Liver (tissue), 9 donors: Measurements from ENCODE around the gene SSTR1. TPM values are rescaled to one million over a fixed set of nuclear protein-coding genes. Genes with fewer than 3 reads are reported as not detected.

Source experiments
- DNase-seq: peaks from one replicate; pipeline ENCODE4 v3.0.0-alpha.2; 2017; ENCODE audit warnings: low spot score
- H3K27ac ChIP-seq, 2 donors: one replicate each; pipeline ENCODE4 v1.7.0; 2013; ENCODE audit warnings: inconsistent platforms in 2 of 2, low read length in 2 of 2, control low read depth in 1 of 2, low read depth in 1 of 2, mild to moderate bottlenecking in 1 of 2
- H3K27me3 ChIP-seq, 4 donors: one replicate each; pipeline versions ENCODE4 v1.6.1 to v1.7.0; 2013; ENCODE audit warnings: low read length in 3 of 4, inconsistent platforms in 1 of 4, mild to moderate bottlenecking in 1 of 4, moderate library complexity in 1 of 4; ENCODE audit not compliant: control insufficient read depth in 4 of 4, insufficient read depth in 4 of 4
- H3K36me3 ChIP-seq, 4 donors: one replicate each; pipeline versions ENCODE4 v1.6.1 to v1.7.0; 2013; ENCODE audit warnings: low read length in 3 of 4, mild to moderate bottlenecking in 3 of 4, low read depth in 1 of 4, moderate library complexity in 1 of 4; ENCODE audit not compliant: control insufficient read depth in 4 of 4, insufficient read depth in 3 of 4
- H3K4me1 ChIP-seq, 4 donors: one replicate each; pipeline versions ENCODE4 v1.6.1 to v1.7.0; 2013; ENCODE audit warnings: low read length in 3 of 4, mild to moderate bottlenecking in 3 of 4, moderate library complexity in 1 of 4; ENCODE audit not compliant: control insufficient read depth in 4 of 4, insufficient read depth in 4 of 4
- H3K4me3 ChIP-seq, 3 donors: one replicate each; pipeline versions ENCODE4 v1.6.1 to v1.7.0; 2013; ENCODE audit warnings: low read length in 3 of 3, control low read depth in 1 of 3, low read depth in 1 of 3, mild to moderate bottlenecking in 1 of 3
- H3K9ac ChIP-seq, 2 donors: one replicate each; pipeline ENCODE4 v1.7.0; 2013; ENCODE audit warnings: low read length in 2 of 2, mild to moderate bottlenecking in 2 of 2, moderate library complexity in 2 of 2, control low read depth in 1 of 2, low read depth in 1 of 2
- H3K9me3 ChIP-seq, 4 donors: one replicate each; pipeline versions ENCODE4 v1.6.1 to v1.7.0; 2013; ENCODE audit warnings: low read length in 3 of 4; ENCODE audit not compliant: control insufficient read depth in 4 of 4
- FOXA1 ChIP-seq: IDR thresholded peaks from 2 replicates; pipeline ENCODE4 v1.6.1; 2016; ENCODE audit warnings: antibody characterized with exemption
- FOXA2 ChIP-seq: IDR thresholded peaks from 2 replicates; pipeline ENCODE4 v1.6.1; 2016; ENCODE audit warnings: antibody characterized with exemption
- HNF4A ChIP-seq, 2 donors: conservative IDR thresholded peaks; 2 replicates each; pipeline ENCODE4 v1.6.1; 2016; ENCODE audit warnings: antibody characterized with exemption in 2 of 2, mild to moderate bottlenecking in 2 of 2
- HNF4G ChIP-seq: IDR thresholded peaks from 2 replicates; pipeline ENCODE4 v1.6.1; 2016; ENCODE audit warnings: antibody characterized with exemption
- JUND ChIP-seq, 2 donors: IDR thresholded peaks; 2 replicates each; pipeline ENCODE4 v1.6.1; 2016; ENCODE audit warnings: antibody characterized with exemption in 2 of 2
- NR2F2 ChIP-seq: IDR thresholded peaks from 2 replicates; pipeline ENCODE4 v1.6.1; 2016; ENCODE audit warnings: antibody characterized with exemption
- TAF1 ChIP-seq: conservative IDR thresholded peaks from 2 replicates; pipeline ENCODE4 v1.6.1; 2016; ENCODE audit warnings: antibody characterized with exemption, mild to moderate bottlenecking
- WGBS: extraction: QIAGEN DNeasy Blood & Tissue Kit; methylation state at CpG from one replicate; pipeline ENCODE4 v1.1.7; 2013; 5-methylcytosine and 5-hydroxymethylcytosine counted together
- polyA plus RNA-seq, 2 donors: library from polyadenylated mRNA; stranded (reverse) in 1 of 2; unstranded in 1 of 2; fragments of 200-250 nt in 1 of 2; fragments of >200 nt in 1 of 2; fragmentation: Nextera tagmentation in 1 of 2; extraction: Ambion mirVana in 1 of 2; gene quantifications; one replicate each; pipeline versions ENCODE4 v1.2.1 to v1.2.3, GENCODE V29; 2013 to 2015
- total RNA-seq, 2 donors: library from RNA; depleted of rRNA; stranded (reverse); fragments of >200 nt; gene quantifications; one replicate each; pipeline ENCODE4 v1.2.3, GENCODE V29; 2014
- TF ChIP-seq, protein P1 (sequence below): IDR thresholded peaks from 2 replicates; pipeline ENCODE4 v1.6.1; 2016; ENCODE audit warnings: antibody characterized with exemption
- TF ChIP-seq, protein P2 (sequence below): IDR thresholded peaks from 2 replicates; pipeline ENCODE4 v1.6.1; 2016; ENCODE audit warnings: antibody characterized with exemption, mild to moderate bottlenecking
- TF ChIP-seq, protein P3 (sequence below): fragments of 150-350 bp; IDR thresholded peaks from 2 replicates; pipeline ENCODE4 v1.5.1; 2017; ENCODE audit warnings: improper control_type of control experiment, low read depth, low read length; ENCODE audit not compliant: missing input control
- donor health status: healthy.
- donor health status: healthy.
- donor health status: healthy.
- donor health status: healthy.
- donor health status: healthy.

SSTR1 gene
- total and polyA plus RNA-seq, 4 donors, result 0.23 to 3.6 (median 2.6) TPM

DNA sequence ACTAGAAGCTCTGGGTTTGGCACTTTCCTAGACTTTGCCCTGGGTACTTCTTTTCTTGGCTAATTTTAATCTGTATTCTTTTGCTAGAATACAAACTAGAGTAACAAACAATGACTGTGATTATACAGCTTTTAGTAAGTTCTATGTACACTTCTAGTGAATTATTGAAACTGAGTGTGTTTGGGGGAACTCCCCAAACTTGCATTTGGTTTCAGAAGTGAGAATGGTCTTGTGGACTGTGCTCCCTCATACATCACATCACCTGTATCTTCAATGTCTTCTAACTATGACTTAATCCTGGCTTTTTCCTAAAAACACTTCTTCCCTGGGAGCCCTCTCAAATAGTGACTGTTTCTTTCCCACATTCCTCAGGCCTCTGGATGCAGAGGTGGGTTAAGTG lies 23.6 kb upstream of the SSTR1 start (continued):
- TF ChIP-seq, protein P1, sequence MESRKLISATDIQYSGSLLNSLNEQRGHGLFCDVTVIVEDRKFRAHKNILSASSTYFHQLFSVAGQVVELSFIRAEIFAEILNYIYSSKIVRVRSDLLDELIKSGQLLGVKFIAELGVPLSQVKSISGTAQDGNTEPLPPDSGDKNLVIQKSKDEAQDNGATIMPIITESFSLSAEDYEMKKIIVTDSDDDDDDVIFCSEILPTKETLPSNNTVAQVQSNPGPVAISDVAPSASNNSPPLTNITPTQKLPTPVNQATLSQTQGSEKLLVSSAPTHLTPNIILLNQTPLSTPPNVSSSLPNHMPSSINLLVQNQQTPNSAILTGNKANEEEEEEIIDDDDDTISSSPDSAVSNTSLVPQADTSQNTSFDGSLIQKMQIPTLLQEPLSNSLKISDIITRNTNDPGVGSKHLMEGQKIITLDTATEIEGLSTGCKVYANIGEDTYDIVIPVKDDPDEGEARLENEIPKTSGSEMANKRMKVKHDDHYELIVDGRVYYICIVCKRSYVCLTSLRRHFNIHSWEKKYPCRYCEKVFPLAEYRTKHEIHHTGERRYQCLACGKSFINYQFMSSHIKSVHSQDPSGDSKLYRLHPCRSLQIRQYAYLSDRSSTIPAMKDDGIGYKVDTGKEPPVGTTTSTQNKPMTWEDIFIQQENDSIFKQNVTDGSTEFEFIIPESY, result no peak
- no peak for TF ChIP-seq FOXA2
- no peak for TF ChIP-seq HNF4G

DNA sequence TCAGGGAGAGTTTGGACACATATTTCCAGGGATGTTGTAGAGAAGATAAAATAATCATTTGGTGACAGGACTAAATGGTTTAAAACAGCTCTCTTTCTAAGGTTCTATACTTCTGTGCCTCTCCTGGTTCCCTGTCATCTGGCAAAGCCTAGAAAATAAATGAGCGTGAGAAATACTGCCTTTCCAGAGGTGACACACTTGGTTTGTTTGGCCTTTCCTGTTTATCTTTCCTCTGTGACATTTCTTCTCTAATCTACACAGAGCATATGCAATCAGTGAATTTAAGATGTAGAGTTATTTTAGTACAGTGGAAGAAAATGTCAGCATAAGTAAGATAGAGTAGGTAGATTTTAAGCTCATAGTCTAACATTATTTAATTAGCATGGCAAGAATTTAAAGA lies 22.0 kb upstream of the SSTR1 start:
- no peaks in the 10 kb centered on the region for H3K9me3 ChIP-seq
- no peaks in the 10 kb centered on the region for H3K36me3 ChIP-seq
- no peaks in the 10 kb centered on the region for H3K27me3 ChIP-seq
- no peak overlapping the region for H3K9ac ChIP-seq
- DNase-seq, result no peak
- no peaks in the 10 kb centered on the region for H3K4me1 ChIP-seq
- no peak for TF ChIP-seq HNF4G
- TF ChIP-seq, protein P2, sequence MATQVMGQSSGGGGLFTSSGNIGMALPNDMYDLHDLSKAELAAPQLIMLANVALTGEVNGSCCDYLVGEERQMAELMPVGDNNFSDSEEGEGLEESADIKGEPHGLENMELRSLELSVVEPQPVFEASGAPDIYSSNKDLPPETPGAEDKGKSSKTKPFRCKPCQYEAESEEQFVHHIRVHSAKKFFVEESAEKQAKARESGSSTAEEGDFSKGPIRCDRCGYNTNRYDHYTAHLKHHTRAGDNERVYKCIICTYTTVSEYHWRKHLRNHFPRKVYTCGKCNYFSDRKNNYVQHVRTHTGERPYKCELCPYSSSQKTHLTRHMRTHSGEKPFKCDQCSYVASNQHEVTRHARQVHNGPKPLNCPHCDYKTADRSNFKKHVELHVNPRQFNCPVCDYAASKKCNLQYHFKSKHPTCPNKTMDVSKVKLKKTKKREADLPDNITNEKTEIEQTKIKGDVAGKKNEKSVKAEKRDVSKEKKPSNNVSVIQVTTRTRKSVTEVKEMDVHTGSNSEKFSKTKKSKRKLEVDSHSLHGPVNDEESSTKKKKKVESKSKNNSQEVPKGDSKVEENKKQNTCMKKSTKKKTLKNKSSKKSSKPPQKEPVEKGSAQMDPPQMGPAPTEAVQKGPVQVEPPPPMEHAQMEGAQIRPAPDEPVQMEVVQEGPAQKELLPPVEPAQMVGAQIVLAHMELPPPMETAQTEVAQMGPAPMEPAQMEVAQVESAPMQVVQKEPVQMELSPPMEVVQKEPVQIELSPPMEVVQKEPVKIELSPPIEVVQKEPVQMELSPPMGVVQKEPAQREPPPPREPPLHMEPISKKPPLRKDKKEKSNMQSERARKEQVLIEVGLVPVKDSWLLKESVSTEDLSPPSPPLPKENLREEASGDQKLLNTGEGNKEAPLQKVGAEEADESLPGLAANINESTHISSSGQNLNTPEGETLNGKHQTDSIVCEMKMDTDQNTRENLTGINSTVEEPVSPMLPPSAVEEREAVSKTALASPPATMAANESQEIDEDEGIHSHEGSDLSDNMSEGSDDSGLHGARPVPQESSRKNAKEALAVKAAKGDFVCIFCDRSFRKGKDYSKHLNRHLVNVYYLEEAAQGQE, result no peak
- no peak for TF ChIP-seq NR2F2
- no peak for TF ChIP-seq JUND (IDR thresholded peaks at IDR 0.05)
- no peak for TF ChIP-seq FOXA1
- 63% methylated on average over 1 of the region's 1 CpG for WGBS
- no peak overlapping the region for H3K27ac ChIP-seq
- H3K4me3 ChIP-seq, result no peak overlapping the region

DNA sequence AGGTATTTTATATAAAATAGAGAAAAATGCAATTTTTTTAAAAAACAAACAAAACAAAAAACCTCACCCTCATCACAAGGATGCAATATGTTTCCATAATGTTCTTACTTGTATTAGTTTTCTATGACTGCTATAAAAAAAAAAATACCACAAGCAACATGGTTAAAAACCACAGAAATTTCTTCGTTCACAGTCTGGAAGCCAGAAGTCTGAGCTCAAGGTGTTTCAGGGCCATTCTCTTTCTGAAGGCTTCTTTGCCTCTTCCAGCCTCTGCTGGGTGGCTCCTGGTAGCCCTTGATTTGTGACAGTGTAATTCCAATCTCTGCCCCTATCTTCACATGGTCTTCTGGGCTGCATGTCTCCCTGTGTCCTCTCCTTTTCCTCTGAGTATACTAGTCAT lies 21.5 kb upstream of the SSTR1 start:
- 63% methylated on average over 1 of the region's 1 CpG for WGBS
- TF ChIP-seq TAF1 (no peak), JUND (IDR thresholded peaks at IDR 0.05) (no peak), NR2F2 (no peak)
- no peak overlapping the region for H3K4me3 ChIP-seq
- H3K27me3 ChIP-seq, result no peaks in the 10 kb centered on the region
- no peak for DNase-seq
- H3K9ac ChIP-seq, result no peak overlapping the region
- no peak overlapping the region for H3K27ac ChIP-seq
- H3K9me3 ChIP-seq, result no peaks in the 10 kb centered on the region
- no peaks in the 10 kb centered on the region for H3K4me1 ChIP-seq
- H3K36me3 ChIP-seq, result no peaks in the 10 kb centered on the region

DNA sequence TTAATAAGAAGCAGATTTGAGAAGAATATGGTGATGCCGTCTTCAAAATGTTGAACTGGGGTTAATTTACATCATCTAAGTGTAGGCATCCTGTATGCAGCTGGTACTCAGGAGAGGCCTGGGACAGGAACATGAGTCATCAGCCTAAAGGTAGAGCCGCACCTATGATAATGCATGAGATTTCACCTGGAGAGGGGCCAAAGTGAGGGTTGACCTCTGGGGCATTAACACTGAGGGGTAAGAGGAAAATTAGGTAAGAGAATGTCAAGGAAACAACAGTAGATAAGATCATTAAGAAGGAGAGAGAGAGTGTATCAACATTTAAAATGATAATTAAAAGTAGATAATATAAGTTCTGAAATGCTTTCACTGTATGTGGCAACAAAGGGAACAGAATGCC lies 20.2 kb upstream of the SSTR1 start:
- Histone ChIP-seq H3K36me3 (no peaks in the 10 kb centered on the region), H3K9me3 (no peaks in the 10 kb centered on the region), H3K4me1 (no peaks in the 10 kb centered on the region), H3K9ac (no peak overlapping the region), H3K27ac (no peak overlapping the region), H3K4me3 (no peak overlapping the region), H3K27me3 (no peaks in the 10 kb centered on the region)
- 78% methylated on average over 2 of the region's 2 CpGs for WGBS
- no peak for DNase-seq
- TF ChIP-seq, protein P3, sequence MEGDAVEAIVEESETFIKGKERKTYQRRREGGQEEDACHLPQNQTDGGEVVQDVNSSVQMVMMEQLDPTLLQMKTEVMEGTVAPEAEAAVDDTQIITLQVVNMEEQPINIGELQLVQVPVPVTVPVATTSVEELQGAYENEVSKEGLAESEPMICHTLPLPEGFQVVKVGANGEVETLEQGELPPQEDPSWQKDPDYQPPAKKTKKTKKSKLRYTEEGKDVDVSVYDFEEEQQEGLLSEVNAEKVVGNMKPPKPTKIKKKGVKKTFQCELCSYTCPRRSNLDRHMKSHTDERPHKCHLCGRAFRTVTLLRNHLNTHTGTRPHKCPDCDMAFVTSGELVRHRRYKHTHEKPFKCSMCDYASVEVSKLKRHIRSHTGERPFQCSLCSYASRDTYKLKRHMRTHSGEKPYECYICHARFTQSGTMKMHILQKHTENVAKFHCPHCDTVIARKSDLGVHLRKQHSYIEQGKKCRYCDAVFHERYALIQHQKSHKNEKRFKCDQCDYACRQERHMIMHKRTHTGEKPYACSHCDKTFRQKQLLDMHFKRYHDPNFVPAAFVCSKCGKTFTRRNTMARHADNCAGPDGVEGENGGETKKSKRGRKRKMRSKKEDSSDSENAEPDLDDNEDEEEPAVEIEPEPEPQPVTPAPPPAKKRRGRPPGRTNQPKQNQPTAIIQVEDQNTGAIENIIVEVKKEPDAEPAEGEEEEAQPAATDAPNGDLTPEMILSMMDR, result no peak
- TF ChIP-seq HNF4A (conservative IDR thresholded peaks at IDR 0.05) (no peak), FOXA1 (no peak), HNF4G (no peak), TAF1 (no peak)
